HL-60/S4 treated with phorbol 12-myristate 13-acetate at 8.2 ng/mL for 4 days and 3 days (cell line): ENCODE data around the gene ARHGAP26.
"Not testable (repeated sequence)": the region's sequence is repeated elsewhere in the genome, so short reads cannot be mapped to it uniquely, and the experiment has no call there.

Experiments used
- in situ Hi-C: fragments of 300-500 bp; cut with MboI; formaldehyde crosslinking; loops from 2 replicates; pipeline ENCODE4 v1.15.0; 2022; ENCODE audit warnings: low sequenced_read_pairs

Gene ARHGAP26

DNA sequence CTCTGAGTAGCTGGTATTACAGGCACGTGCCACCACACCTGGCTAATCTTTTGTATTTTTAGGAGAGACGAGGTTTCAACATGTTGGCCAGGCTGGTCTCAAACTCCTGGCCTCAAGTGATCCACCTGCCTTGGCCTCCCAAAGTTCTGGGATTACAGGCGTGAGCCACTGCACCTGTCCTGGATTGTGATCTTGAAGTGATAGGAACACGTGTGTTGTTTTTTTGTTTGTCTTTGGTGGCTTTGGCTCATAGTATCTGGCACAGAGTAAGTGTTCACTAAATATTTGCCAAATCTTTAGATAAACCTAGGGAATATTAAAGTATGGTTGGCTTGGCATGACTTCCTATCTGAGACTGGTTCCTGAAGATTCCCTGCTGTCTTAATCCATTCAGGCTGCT is 172.7 kb downstream of the ARHGAP26 start:
- in situ Hi-C loops = no loop called here

DNA sequence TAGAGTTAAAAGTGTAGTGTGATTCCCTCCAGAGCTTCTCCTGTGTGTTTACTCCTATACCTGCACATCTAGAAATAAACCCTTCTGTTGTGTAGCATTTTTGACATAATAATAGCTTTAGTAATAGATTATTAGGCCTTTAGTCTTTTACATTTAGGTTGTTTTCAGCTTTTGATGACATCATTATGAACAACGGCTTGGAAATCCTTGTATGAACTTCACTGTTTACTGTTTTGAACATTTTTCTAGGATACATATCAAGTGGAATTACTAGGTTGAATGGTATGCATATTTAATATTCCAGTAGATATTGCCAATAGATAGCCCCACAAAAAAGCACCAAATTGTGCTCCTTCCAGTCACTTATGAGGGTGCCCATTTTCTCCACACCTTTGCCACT is 174.0 kb downstream of the ARHGAP26 start:
- in situ Hi-C loops = no loop called here

DNA sequence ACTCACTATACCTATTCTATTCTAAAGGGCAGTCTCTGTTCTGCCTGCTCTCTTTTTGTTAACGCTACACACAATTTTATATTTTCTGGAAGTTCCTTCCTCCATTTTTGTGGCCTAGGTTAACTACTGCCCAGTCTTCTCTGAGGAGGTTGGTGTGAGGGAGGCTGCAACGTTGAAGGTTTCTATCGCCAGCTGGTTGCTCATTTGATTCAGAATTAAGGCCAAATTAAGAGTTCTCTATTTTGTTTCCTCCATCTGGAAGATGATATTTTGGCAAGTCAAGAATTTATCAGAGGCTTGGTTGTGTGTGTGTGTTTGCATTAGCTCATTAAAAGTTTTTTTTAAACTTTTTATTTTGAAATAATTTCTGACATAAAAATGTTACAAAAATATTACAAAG is 175.1 kb downstream of the ARHGAP26 start:
- in situ Hi-C loops = no loop called here

DNA sequence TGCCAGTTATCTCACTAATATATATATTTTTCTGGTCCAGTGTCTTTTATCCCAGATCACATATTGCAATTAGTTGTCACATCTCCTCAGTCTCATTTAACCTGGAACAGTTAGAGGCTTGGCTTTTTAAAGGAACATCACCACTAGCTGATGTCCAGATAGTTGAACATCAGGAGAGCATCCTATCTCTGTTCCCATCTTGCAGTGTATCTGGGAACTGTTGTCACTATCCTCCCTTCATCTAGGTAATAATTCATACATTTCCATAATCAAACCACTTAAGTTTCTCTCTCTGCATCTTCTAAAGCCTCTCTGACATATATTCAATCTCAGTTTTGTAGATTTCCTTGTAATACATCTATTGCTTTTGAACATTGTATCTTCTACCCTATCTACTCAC is 175.7 kb downstream of the ARHGAP26 start:
- in situ Hi-C loops = no loop called here

DNA sequence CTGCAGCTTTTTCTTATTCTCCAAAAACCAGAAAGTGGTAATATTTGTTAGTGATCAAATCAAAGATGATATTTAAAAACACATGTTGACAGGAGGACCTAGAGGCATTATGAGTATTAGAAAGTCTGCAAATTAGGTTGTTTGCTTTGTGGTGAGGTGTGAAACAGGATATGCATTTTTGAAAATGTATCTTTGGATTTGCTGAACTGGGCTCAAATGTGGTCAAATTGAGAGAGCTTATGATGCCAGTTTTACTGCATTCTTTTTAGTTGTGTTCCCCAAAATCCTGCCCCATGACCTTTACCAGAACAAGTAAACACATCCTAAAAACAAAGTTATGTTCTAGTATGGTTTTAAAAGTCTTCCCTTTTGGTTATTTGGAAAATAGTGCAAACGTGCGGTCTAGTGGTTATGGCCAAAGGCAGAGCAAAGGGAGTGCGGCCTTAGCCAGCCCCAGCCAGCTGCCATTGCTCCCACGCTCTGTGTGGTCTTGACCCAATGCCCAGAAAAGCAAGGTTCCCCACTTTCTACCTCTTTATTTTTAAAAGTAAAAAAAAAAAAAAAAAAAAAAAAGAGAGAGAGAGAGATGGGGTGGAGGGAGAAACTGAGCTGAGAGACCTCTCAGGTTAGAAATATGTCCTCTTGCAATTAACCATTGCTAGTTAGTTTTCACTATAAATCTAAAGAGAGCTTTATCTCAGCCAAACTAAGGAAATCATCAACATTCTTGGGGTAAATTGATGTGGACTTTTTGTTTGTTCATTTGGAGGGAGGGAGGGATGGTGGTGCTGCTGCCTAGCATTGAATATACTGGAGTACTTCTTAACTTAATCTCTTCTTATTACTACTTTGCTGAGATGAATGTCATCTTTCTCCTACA is 176.6 kb downstream of the ARHGAP26 start:
- in situ Hi-C loops = no loop called here

DNA sequence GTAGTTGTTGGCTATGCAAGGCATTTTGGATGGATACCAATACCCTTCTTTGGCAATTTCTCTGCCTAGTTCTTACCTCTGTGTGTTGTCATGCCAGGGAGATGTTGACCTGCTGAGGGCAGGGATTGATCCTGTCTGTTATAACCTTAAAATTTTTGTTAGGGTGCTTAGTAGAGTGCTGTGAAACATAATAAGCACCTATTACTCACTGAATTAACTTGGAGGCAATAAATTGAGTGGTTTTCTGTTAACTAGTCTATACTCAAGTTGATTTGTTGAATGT is 177.2 kb downstream of the ARHGAP26 start:
- in situ Hi-C loops = no loop called here

DNA sequence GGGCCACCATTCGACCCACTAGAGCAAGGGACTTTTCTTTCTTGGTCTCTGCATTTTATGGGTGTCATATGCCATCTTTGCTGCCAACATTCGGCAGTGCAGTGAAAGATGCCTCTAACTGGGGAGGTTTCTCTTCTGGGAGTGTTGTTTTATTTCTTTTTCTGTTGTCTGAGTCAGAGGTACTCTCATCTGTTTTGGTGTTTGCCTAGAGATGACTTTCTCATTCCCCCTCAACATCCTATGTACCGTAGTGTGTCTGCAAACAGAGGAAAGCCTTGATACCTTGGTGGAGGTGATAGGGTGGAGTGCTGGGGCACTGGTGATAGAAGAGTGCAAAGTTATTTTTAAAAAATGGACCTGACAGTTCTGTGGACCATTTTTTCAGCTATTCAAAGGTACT is 182.1 kb downstream of the ARHGAP26 start:
- in situ Hi-C loops = no loop called here

DNA sequence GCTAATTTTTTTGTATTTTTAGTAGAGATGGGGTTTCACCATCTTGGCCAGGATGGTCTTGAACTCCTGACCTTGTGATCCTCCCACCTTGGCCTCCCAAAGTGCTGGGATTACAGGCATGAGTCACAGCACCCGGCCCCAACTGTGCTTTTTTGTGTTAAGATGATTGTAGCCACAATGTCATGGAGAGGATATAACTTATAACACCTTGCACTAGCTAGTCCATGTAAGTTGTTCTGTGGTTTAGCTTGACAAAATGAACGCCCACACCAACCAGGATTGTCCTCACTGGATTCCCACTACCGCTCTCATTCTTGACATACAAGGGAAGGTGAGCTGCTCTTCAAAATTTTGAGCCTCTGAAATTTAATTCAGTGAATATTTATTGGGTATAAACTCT is 182.7 kb downstream of the ARHGAP26 start:
- in situ Hi-C loops = not testable (repeated sequence)

DNA sequence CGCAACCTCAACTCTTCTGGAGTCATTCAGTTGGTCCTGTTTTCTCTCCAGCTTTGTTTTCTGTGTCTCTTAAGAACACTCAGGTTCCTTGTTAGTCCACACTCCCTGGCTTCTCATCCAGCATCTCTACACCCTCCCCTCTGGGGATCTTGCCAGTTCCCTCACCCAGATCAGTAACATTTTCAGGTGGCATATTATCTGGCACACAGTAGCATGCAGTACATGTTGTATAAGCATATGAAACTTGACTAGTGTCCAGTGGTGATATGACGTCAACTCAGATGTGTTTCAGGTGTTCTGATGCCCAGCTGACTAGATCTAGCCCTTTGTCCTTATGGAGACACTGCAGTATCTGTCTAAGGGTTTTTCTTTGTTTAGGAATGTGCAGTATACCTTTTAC is 184.3 kb downstream of the ARHGAP26 start:
- in situ Hi-C loops = no loop called here

DNA sequence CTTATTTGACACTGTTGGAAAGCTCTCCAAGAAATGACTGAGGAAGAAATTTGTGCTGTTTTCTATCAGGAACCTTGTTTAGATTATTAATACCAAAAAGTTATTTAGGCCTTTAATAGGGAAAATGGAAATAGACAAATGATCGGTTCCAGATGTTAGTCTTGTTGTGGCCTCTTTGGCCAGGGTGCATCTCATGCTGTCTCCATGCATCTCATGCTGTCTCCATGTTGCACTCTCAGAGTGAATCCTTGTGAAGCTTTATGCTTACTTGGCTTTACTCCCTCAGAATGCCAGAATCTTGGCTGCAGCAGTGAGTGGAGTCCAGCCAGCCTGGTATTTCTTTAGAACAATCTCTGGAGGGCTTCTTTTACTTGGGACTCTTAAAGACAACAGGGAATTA is 185.5 kb downstream of the ARHGAP26 start:
- in situ Hi-C loops = no loop called here

DNA sequence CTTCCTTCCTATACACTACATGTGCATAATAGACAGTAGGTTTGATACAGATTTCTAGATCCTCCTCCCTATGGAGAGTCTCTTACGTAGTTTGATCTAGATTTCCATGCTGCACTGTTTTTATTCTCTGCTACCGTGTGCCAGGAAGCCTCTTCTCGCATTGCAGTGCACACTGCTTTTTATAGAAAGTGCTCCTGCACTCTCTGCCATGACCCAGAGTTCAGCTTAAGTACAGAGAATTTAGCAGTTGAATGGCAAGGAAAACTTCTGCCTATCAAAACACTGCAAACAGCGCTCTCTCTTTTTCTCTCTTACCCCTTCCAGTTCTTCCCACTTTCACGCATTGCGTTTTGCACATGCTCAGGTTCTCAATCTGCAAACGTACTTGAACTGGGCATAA is 187.4 kb downstream of the ARHGAP26 start:
- in situ Hi-C loops = no loop called here

DNA sequence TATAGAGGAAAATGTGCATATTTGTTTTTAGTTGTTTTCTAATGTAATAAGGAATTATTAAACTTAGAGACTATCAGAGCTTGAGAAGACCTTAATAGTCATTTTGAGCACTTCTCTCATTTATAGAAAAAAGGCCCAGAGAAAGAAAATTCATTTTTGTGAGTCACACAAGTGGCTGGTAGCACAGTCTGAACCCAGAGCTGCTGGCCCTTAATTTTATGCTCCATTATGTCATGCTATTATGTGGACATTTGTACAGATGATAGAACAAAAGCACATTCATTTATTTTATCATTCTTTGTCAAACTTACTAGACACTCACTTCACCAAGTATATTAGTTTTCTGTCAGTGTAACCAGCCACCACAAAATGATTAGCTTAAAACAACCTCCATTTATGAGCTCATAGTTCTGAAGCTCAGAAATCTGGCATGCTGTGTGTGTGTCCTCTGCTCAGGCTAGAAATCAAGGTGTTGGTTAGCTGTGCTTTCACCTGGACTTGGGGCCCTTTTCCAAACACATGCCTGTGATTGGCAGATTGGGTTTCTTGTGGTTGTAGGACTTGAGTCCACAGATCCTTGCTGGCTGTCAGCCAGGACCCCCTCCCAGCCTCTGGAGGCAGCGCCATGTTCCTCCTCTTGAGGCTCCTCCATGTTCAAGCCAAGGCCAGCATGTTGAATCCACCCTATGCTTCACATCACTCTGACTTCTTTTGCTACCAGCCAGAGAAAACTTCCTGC is 188.9 kb downstream of the ARHGAP26 start:
- in situ Hi-C loops = no loop called here

DNA sequence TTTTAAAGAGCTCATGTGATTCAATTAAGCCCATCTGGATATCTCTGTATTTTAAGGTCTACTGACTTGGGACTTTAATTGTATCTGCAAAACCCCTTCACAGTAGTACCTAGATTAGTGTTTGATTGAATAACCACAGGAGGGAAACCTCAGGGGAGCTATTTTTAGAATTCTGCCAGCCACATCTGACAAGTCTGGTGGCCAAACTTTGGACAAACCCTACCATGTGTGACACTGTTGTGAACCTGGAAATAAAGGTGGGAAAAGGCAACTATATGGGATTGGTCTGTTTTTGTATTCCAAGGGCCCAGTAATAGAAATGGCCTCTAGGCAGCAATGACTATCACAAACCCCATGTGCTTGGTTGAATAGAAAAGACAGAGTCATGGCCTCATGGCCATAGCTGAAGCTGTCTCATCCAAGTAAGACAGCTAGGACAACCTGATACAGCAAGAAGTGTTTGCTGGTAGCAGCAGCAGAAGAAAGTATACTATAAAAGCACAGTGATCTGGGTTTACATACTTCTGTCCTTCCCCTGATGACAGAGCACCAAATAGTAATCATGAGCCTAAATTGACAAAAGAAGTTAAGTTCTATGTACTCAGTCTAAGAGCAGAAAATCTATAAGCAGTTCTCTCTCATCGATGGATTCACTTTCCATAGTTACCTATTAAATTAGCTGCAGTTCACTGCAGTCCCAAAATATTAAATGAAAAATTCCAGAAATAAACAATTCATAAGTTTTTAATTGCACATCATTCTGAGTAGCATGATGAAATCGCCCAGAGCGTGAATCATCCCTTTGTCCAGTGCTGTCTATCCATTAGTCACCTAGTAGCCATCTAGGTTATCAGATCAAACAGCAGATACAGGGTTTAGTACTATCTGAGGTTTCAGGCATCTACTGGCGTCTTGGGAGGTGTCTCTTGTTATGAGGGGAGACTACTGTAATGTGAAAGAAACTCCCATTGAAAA is 189.8 kb downstream of the ARHGAP26 start:
- in situ Hi-C loops = no loop called here

DNA sequence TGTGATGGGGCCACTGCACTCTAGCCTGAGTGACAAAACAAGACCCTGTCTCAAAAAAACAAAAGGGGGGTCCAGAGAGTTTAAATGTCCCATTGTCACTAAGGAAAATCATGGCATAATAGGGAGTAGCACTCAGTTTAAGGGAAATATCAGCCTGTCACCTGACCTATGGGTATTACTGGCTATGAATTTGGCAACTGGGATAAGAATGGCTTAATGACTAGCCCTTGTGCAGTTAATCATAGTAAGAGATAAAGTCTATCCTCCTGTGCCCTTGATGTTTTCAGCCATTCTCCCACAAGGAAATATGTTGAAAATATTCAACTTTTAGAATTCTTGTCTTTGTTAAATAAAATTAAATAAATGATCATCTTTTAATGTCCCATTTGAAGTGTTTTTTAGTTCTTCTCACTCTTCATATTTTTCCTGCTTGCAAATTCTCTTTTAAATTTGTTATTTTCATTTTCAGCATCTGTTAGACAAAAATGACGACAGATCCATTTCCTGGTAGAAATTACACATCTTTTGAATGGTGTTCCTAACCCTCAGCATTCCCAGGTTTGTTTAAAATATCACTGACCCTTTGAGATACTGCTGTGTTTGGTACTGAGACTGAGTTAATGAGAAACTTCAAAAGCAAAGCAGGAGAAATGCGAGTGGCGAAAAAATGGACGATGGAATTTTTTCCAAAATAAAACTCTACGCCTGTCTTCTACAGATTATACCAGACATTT is 191.4 kb downstream of the ARHGAP26 start:
- in situ Hi-C loops = no loop called here

DNA sequence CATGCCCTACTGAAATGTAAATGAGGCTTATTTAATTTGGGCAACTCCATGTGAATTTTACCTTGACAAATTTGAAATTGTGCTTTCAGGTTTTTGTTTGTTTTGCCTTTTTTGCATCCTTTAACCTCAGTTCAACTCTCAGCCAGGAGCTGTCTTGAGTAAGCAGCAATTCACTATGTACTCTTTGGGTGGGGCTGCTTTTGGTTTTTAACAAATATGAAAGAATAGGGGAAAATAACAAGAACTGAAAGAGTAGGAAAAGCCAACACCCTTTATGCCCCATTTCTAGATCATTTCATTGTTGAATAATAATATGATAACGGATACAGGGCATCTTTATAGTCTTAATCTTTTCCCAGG is 192.0 kb downstream of the ARHGAP26 start:
- in situ Hi-C loops = no loop called here

DNA sequence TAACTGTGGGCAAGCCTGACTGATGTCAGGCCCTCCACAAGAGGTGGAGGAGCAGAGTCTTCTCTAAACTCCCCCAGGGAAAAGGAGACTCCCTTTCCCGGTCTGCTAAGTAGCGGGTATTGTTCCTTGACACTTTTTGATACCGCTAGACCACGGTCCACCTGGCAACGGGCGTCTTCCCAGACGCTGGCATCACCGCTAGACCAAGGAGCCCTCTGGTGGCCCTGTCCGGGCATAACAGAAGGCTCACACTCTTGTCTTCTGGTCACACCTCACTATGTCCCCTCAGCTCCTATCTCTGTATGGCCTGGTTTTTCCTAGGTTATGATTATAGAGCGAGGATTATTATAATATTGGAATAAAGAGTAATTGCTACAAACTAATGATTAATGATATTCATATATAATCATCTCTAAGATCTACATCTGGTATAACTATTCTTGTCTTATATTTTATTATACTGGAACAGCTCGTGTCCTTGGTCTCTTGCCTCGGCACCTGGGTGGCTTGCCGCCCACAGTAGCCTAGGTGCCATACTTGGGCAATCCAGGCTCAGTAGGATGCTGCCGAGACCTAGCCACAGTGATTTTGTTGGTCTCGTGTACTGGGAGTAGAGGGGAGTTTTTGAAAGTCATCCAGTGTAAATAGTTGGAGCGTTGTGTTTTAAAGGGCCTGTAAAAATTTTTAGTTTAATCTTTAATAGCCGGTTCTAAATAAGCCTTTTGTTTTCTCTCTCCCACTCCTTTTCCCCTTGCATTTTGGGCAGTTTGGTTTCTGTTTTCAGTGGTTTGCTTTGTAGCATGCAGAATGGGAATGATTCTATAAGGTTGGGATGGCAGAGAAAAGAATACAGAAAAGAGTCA is 195.3 kb downstream of the ARHGAP26 start:
- in situ Hi-C loops = not testable (repeated sequence)

DNA sequence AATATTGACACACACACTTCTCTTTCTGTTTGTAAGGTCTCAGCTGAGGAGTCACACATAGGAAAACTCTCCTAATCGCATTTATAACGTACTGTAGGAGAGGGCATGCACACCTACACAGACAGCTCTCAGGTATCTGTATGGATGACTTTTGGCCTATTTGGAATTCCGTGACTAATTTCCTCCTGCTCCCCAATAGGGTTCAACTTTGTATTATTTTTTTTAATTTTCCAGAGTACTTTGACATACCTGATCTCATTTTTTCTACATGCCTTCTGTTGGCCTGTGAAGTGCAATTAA is 195.9 kb downstream of the ARHGAP26 start:
- in situ Hi-C loops = no loop called here

DNA sequence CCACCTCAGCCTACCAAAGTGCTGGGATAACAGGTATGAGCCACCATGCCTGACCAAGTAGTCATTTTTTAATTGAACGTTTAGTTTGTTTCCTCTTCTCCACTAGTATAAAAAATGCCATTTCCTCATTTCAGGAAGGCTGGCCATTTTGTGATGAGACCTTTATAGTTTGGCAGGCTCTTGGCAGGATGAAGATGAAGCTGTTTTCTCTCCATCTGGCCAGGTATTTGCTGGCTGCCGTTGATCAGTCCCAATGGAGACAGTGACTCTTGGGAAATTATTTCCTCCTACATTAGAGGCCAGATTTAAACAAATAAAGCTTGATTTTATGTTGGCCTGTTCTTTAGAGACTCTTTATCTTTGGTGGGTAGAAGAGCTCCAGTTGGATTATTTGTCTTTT is 199.0 kb downstream of the ARHGAP26 start:
- in situ Hi-C loops = no loop called here

DNA sequence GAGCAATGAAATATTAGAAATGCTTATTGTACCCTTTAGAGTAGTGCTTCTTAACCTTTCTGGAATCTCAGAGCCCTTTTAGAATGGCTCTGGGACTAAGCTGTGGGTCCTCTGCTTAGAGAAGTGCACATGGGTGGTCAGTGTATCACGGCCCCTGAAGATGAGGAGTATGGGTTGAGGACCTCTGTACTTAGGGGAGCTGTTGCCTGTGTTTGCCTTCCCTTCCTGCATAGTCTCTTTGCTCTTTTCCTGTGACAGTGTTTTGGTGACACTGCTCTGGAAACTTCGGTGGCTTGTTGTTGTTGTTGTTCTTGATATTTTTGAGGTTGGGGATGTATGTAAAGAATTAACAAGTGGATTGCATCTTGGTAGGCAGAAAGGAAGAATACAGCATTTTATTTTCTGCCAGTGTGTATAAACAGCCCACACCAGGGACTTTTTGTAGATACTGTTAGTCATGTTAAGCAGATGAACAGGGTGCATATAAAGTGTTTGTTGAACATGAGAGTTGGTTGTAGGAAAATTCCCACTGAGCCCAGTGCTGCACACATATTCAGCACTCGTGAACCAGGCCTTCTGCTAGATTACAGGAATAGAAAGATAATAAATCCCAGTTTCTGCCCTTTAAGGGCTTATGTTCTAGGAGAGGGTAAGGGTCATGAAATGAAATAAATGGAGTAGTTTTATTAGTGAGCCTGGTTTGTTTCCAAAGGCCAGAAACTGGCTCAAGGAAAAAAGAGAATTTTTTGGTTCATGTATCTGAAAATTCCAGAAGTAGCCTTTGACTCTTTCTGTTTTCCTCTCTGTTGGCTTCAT is 199.7 kb downstream of the ARHGAP26 start:
- in situ Hi-C loops = no loop called here
